ENCODE results near the gene TDRD9. TPM values are rescaled to one million over a fixed set of nuclear protein-coding genes. Genes with fewer than 3 reads are reported as not detected.
A peak's percentile ranks its signal among the peaks of the same experiment; 100 is the strongest.

The TDRD9 gene
- total and polyA plus RNA-seq, 2 experiments from 2014 or later, result 0.73 to 1.3 TPM

DNA sequence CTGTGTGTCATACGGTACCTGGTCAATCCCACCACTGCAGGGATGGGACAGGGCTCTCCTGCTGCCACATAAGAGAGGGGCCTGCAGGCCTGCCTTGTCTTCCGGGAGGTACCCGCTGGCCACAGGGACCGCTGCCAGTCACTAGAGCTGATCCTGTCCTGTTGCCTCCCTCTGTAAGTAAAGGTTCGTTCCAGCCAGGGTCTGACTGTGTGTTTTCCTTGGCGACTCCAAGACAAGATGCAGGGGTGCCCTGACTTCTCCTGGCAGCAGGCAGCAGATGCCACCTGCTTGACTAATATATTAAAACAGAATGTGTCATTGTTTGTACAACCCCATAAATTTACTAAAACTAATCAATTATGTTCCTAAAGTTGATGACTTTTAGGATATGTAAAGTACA is 115.8 kb downstream of the TDRD9 start:
- no peak overlapping the region for H3K4me3 ChIP-seq
- H3K79me2 ChIP-seq, result no peaks in the 10 kb centered on the region
- DNase-seq (ENCODE audit: low spot score), result no peak
- no peaks in the 10 kb centered on the region for H3K36me3 ChIP-seq (replicated peaks; ENCODE audit: insufficient read depth, low read depth)
- peaks cover 7% of the 10 kb centered on the region for H3K4me1 ChIP-seq (ENCODE audit: insufficient read depth)
- no peaks in the 10 kb centered on the region for H3K9me2 ChIP-seq (replicated peaks; ENCODE audit: insufficient read depth)
- no peak overlapping the region for H3K27ac ChIP-seq
- H3K4me2 ChIP-seq, result no peak overlapping the region
- H2AFZ ChIP-seq, result no peak overlapping the region
- WGBS (ENCODE audit: low lambda C conversion rate, missing lambda C conversion rate), result 92% methylated on average over 6 of the region's 6 CpGs
- no peaks in the 10 kb centered on the region for H3K9me3 ChIP-seq (ENCODE audit: low read depth)
- no peaks in the 10 kb centered on the region for H3K27me3 ChIP-seq
- no peaks in the 10 kb centered on the region for H4K20me1 ChIP-seq (ENCODE audit: insufficient read depth, poor library complexity, severe bottlenecking)
- TF ChIP-seq EZH2 (IDR thresholded peaks at IDR 0.05; ENCODE audit: borderline replicate concordance), result no peak
- TF ChIP-seq, protein P1, sequence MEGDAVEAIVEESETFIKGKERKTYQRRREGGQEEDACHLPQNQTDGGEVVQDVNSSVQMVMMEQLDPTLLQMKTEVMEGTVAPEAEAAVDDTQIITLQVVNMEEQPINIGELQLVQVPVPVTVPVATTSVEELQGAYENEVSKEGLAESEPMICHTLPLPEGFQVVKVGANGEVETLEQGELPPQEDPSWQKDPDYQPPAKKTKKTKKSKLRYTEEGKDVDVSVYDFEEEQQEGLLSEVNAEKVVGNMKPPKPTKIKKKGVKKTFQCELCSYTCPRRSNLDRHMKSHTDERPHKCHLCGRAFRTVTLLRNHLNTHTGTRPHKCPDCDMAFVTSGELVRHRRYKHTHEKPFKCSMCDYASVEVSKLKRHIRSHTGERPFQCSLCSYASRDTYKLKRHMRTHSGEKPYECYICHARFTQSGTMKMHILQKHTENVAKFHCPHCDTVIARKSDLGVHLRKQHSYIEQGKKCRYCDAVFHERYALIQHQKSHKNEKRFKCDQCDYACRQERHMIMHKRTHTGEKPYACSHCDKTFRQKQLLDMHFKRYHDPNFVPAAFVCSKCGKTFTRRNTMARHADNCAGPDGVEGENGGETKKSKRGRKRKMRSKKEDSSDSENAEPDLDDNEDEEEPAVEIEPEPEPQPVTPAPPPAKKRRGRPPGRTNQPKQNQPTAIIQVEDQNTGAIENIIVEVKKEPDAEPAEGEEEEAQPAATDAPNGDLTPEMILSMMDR (IDR thresholded peaks at IDR 0.05; ENCODE audit: poor library complexity), result no peak
- no peak for TF ChIP-seq EZH2phosphoT487 (IDR thresholded peaks at IDR 0.05; ENCODE audit: low read depth, severe bottlenecking, unreplicated experiment)

DNA sequence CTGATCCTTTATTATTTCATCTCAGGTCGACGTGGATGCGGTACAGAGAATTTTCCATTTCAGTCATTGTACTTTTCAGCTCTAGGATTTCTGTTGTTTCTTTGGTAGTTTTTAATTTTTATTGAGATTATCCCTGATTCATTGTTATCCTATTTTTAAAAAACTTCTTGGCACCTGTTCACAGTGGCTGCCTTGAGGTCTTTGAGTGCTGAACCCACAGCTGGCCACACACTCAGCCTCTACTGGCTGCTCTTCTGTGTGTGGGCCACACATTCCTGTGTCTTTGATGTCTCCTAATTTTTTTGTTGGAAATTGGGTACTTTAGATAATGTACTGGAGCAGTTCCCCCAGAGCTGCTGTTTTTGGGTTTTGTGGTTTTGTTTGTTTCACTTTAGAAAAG is 119.5 kb downstream of the TDRD9 start:
- peaks cover 15% of the 10 kb centered on the region for H3K4me1 ChIP-seq (ENCODE audit: insufficient read depth)
- no peaks in the 10 kb centered on the region for H3K79me2 ChIP-seq
- 98% methylated on average over 3 of the region's 3 CpGs for WGBS (ENCODE audit: low lambda C conversion rate, missing lambda C conversion rate)
- H3K4me2 ChIP-seq, result no peak overlapping the region
- no peaks in the 10 kb centered on the region for H3K36me3 ChIP-seq (replicated peaks; ENCODE audit: insufficient read depth, low read depth)
- DNase-seq (ENCODE audit: low spot score), result no peak
- H3K9me3 ChIP-seq (ENCODE audit: low read depth), result no peaks in the 10 kb centered on the region
- H3K27ac ChIP-seq, result peak overlapping the region; percentile 92
- no peaks in the 10 kb centered on the region for H3K9me2 ChIP-seq (replicated peaks; ENCODE audit: insufficient read depth)
- TF ChIP-seq, protein P1 (IDR thresholded peaks at IDR 0.05; ENCODE audit: poor library complexity), result no peak
- TF ChIP-seq EZH2 (IDR thresholded peaks at IDR 0.05; ENCODE audit: borderline replicate concordance), result no peak
- TF ChIP-seq EZH2phosphoT487 (IDR thresholded peaks at IDR 0.05; ENCODE audit: low read depth, severe bottlenecking, unreplicated experiment), result no peak
- no peak overlapping the region for H2AFZ ChIP-seq
- no peak overlapping the region for H3K4me3 ChIP-seq
- no peaks in the 10 kb centered on the region for H3K27me3 ChIP-seq
- no peaks in the 10 kb centered on the region for H4K20me1 ChIP-seq (ENCODE audit: insufficient read depth, poor library complexity, severe bottlenecking)

DNA sequence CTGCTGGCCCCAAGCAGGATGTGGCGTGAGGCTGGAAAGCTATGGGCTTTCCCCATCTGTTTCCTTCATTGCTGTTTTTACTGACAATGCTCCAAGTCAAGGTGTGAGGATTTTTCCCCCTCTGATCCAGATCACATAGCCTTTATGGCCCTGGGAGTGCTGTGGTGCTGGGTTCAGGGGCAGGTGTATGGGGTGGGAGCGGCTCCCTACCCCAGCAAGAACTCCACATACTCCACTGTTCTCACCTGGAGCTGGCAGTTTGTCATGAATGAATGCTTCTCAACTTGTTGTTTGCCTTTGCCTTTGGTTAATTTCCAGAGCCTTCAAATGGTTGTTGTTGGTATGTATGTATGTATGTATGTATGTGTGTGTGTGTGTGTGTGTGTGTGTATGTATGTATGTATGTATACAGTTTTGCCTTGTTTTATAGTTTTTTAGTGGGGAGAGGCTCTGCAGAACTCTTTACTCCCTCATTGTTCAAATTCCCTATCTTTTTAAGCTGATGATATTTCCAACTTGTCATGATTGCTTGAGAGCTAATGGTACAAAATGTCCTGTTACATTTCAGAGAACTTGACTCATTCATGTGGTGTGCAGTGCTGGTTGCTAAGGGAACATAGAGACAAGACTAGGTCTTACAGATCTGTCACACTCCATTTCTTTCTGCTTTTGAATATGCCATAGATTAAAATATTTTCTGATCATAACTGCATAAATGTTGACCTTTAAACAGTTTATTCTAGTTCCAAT is 120.7 kb downstream of the TDRD9 start:
- Histone ChIP-seq H3K36me3 (replicated peaks; ENCODE audit: insufficient read depth, low read depth) (no peaks in the 10 kb centered on the region), H2AFZ (no peak overlapping the region), H3K79me2 (no peaks in the 10 kb centered on the region), H4K20me1 (ENCODE audit: insufficient read depth, poor library complexity, severe bottlenecking) (no peaks in the 10 kb centered on the region), H3K9me2 (replicated peaks; ENCODE audit: insufficient read depth) (no peaks in the 10 kb centered on the region), H3K27me3 (no peaks in the 10 kb centered on the region), H3K9me3 (ENCODE audit: low read depth) (no peaks in the 10 kb centered on the region), H3K27ac (peak overlapping the region; percentile 92), H3K4me1 (ENCODE audit: insufficient read depth) (peaks cover 15% of the 10 kb centered on the region), H3K4me2 (peak overlapping the region; percentile 55), H3K4me3 (no peak overlapping the region)
- WGBS (ENCODE audit: low lambda C conversion rate, missing lambda C conversion rate), result 85% methylated on average over 2 of the region's 2 CpGs
- peak; percentile 57 for DNase-seq (ENCODE audit: low spot score)
- TF ChIP-seq, protein P1 (IDR thresholded peaks at IDR 0.05; ENCODE audit: poor library complexity), result no peak
- TF ChIP-seq EZH2phosphoT487 (IDR thresholded peaks at IDR 0.05; ENCODE audit: low read depth, severe bottlenecking, unreplicated experiment) (no peak), EZH2 (IDR thresholded peaks at IDR 0.05; ENCODE audit: borderline replicate concordance) (no peak)

All from hepatocyte (in vitro differentiated cells).